SK-N-SH (cell line): Measurements from ENCODE around the gene KIAA0040. TPM values are rescaled to one million over a fixed set of nuclear protein-coding genes. Genes with fewer than 3 reads are reported as not detected.

Experiments used
- CTCF ChIA-PET: fragments of 300-600, 350-600 bp; formaldehyde crosslinking; extraction: SDS; loops from one replicate; lab custom pipeline; 2021; lab: Yijun Ruan, JAX
- POLR2A ChIA-PET: fragments of 350-600 bp; sonication (Branson Sonifier 250); formaldehyde crosslinking; extraction: SDS; loops from one replicate; lab custom pipeline; 2020; ENCODE audit warnings: antibody characterized with exemption, inconsistent platforms; lab: Yijun Ruan, JAX
- DNase-seq: peaks from one replicate; pipeline ENCODE4 v3.0.0; 2012
- H2AFZ ChIP-seq: fragments of 200-600 bp; sonication (generic); 2 replicates; pipeline ENCODE4 v1.8.1; 2016; ENCODE audit warnings: antibody characterized with exemption, mild to moderate bottlenecking, low read depth
- H3F3A ChIP-seq: fragments of 200-600 bp; sonication (generic); replicated peaks from 2 replicates; pipeline ENCODE3; 2016; ENCODE audit warnings: antibody characterized with exemption, mild to moderate bottlenecking; ENCODE audit not compliant: insufficient read depth
- H3K27ac ChIP-seq, 2 experiments: fragments of 200-500 bp in 1 of 2; fragments of 200-600 bp in 1 of 2; sonication (Bioruptor generic) in 1 of 2; sonication (generic), shearing (Covaris generic) in 1 of 2; 2 replicates each; pipeline versions ENCODE4 v1.5.1 to v1.6.1; 2014 to 2016; ENCODE audit warnings: low read depth in 2 of 2, inconsistent platforms in 1 of 2, low read length in 1 of 2, mild to moderate bottlenecking in 1 of 2, mixed read lengths in 1 of 2
- H3K27me3 ChIP-seq: fragments of 200-600 bp; sonication (generic), shearing (Covaris generic); 2 replicates; pipeline ENCODE4 v1.6.1; 2016; ENCODE audit warnings: mixed run types; ENCODE audit not compliant: insufficient read depth
- H3K36me3 ChIP-seq, 2 experiments: fragments of 200-500 bp in 1 of 2; fragments of 200-600 bp in 1 of 2; sonication (Bioruptor generic) in 1 of 2; sonication (generic) in 1 of 2; replicated peaks in 1 of 2; 2 replicates each; pipeline versions ENCODE3 to v1.5.1; 2014 to 2016; ENCODE audit warnings: low read length in 1 of 2, mild to moderate bottlenecking in 1 of 2; ENCODE audit not compliant: insufficient read depth in 2 of 2, control insufficient read depth in 1 of 2
- H3K4me1 ChIP-seq, 2 experiments: fragments of 200-500 bp in 1 of 2; fragments of 200-600 bp in 1 of 2; sonication (Bioruptor generic) in 1 of 2; sonication (generic), shearing (Covaris generic) in 1 of 2; 2 replicates each; pipeline versions ENCODE4 v1.5.1 to v1.6.1; 2014 to 2016; ENCODE audit warnings: low read depth in 1 of 2, low read length in 1 of 2, mixed run types in 1 of 2; ENCODE audit not compliant: insufficient read depth in 2 of 2, control insufficient read depth in 1 of 2
- H3K4me2 ChIP-seq: fragments of 200-600 bp; sonication (generic), shearing (Covaris generic); 2 replicates; pipeline ENCODE4 v1.6.1; 2017; ENCODE audit warnings: mixed run types
- H3K4me3 ChIP-seq, 2 experiments: fragments of 200-500 bp in 1 of 2; fragments of 200-600 bp in 1 of 2; sonication (Bioruptor generic) in 1 of 2; sonication (generic), shearing (Covaris generic) in 1 of 2; 2 replicates each; pipeline versions ENCODE4 v1.5.1 to v1.8.1; 2014 to 2016; ENCODE audit warnings: low read depth in 2 of 2, inconsistent platforms in 1 of 2, low read length in 1 of 2, mild to moderate bottlenecking in 1 of 2, mixed read lengths in 1 of 2, moderate library complexity in 1 of 2
- H3K79me2 ChIP-seq: fragments of 200-600 bp; sonication (generic); 2 replicates; pipeline ENCODE4 v1.8.1; 2017; ENCODE audit warnings: mild to moderate bottlenecking; ENCODE audit not compliant: insufficient read depth
- H3K9ac ChIP-seq: fragments of 200-600 bp; sonication (generic); 2 replicates; pipeline ENCODE4 v1.6.1; 2017; ENCODE audit warnings: mixed run types
- H3K9me2 ChIP-seq: fragments of 200-600 bp; sonication (generic); 2 replicates; pipeline ENCODE4 v1.6.1; 2017; ENCODE audit warnings: mixed run types
- H3K9me3 ChIP-seq: fragments of 200-600 bp; sonication (generic); 2 replicates; pipeline ENCODE4 v1.6.1; 2017; ENCODE audit warnings: mixed run types, mild to moderate bottlenecking, moderate library complexity
- H4K20me1 ChIP-seq: fragments of 200-600 bp; sonication (generic); 2 replicates; pipeline ENCODE4 v1.6.1; 2017; ENCODE audit warnings: mild to moderate bottlenecking, mixed run types; ENCODE audit not compliant: insufficient read depth
- CTCF ChIP-seq: fragments of 200-600 bp; sonication (generic); IDR thresholded peaks from 2 replicates; pipeline ENCODE4 v1.6.1; 2017; ENCODE audit warnings: antibody characterized with exemption, mild to moderate bottlenecking, moderate library complexity
- FOSL2 ChIP-seq: IDR thresholded peaks from 2 replicates; pipeline ENCODE4 v1.4.0; 2012; ENCODE audit warnings: low read depth, mild to moderate bottlenecking, moderate library complexity, borderline replicate concordance
- IRF3 ChIP-seq: fragments of 150-350 bp; IDR thresholded peaks from 2 replicates; pipeline ENCODE4 v1.6.1; 2016; ENCODE audit warnings: mild to moderate bottlenecking, low read depth, low read length
- JUND ChIP-seq: IDR thresholded peaks from 2 replicates; pipeline ENCODE4 v1.4.0; 2012
- MAX ChIP-seq: IDR thresholded peaks from 2 replicates; pipeline ENCODE4 v1.4.0; 2012; ENCODE audit warnings: low read depth
- MXI1 ChIP-seq: IDR thresholded peaks from 2 replicates; pipeline ENCODE4 v1.6.1; 2012; ENCODE audit warnings: mild to moderate bottlenecking, low read depth, low read length, improper control_type of control experiment
- PBX3 ChIP-seq: IDR thresholded peaks from 2 replicates; pipeline ENCODE4; 2012
- POLR2AphosphoS5 ChIP-seq: IDR thresholded peaks from 2 replicates; pipeline ENCODE4 v1.6.1; 2012; ENCODE audit warnings: low read depth, low read length
- RAD21 ChIP-seq: IDR thresholded peaks from 2 replicates; pipeline ENCODE4 v1.6.1; 2012; ENCODE audit warnings: mild to moderate bottlenecking, low read length
- RCOR1 ChIP-seq: fragments of 150-350 bp; IDR thresholded peaks from 2 replicates; pipeline ENCODE4 v1.6.1; 2017; ENCODE audit warnings: antibody characterized with exemption, low read length
- RFX5 ChIP-seq: IDR thresholded peaks from 2 replicates; pipeline ENCODE4 v1.6.1; 2012; ENCODE audit warnings: mild to moderate bottlenecking, improper control_type of control experiment, low read length
- TAF1 ChIP-seq: IDR thresholded peaks from 2 replicates; pipeline ENCODE4 v1.6.1; 2012; ENCODE audit warnings: low read depth, mild to moderate bottlenecking, low read length, moderate library complexity, borderline replicate concordance
- TCF12 ChIP-seq: IDR thresholded peaks from 2 replicates; pipeline ENCODE4 v1.4.0; 2012
- TEAD4 ChIP-seq: IDR thresholded peaks from 2 replicates; pipeline ENCODE4 v1.4.0; 2012; ENCODE audit warnings: mild to moderate bottlenecking, borderline replicate concordance; ENCODE audit not compliant: insufficient read depth
- USF2 ChIP-seq: fragments of 150-350 bp; IDR thresholded peaks from 2 replicates; pipeline ENCODE4 v1.6.1; 2017; ENCODE audit warnings: antibody characterized with exemption, low read length, low read depth, borderline replicate concordance
- WGBS: methylation state at CpG from one replicate; pipeline ENCODE4 v1.1.6; 2017; ENCODE audit warnings: low lambda C conversion rate; 5-methylcytosine and 5-hydroxymethylcytosine counted together
- polyA plus RNA-seq, 3 experiments: library from polyadenylated mRNA; depleted of rRNA; stranded (reverse); fragments of >200 nt; gene quantifications; 2 replicates each; pipeline ENCODE4 v1.2.3, GENCODE V29; 2012

The KIAA0040 gene
- polyA plus RNA-seq, 1 of the 3 experiments (the other 2 are of a cell fraction), result 0.08 TPM

- H3K79me2 ChIP-seq, result no peaks in the 10 kb centered on the region
- no peaks in the 10 kb centered on the region for H4K20me1 ChIP-seq
- H3K4me2 ChIP-seq, result no peak overlapping the region
- no peak overlapping the region for H3K4me3 ChIP-seq
- ChIA-PET POLR2A (no interaction called here), CTCF (no interaction called here)
- TF ChIP-seq RCOR1, result no peak
- no peak for TF ChIP-seq MXI1
- no peak for TF ChIP-seq RAD21
- no peak for TF ChIP-seq TEAD4
- TF ChIP-seq PBX3, result no peak
- TF ChIP-seq TCF12, result no peak
- no peak for TF ChIP-seq USF2
- TF ChIP-seq CTCF, result no peak
- no peak for TF ChIP-seq IRF3
- no peak overlapping the region for H3K27ac ChIP-seq
- H3K27me3 ChIP-seq, result no peaks in the 10 kb centered on the region
- DNase-seq, result no peak
- no peak overlapping the region for H2AFZ ChIP-seq
- WGBS, result 35% methylated on average over 13 of the region's 13 CpGs
- no peaks in the 10 kb centered on the region for H3K4me1 ChIP-seq
- no peaks in the 10 kb centered on the region for H3F3A ChIP-seq
- no peaks in the 10 kb centered on the region for H3K36me3 ChIP-seq
- no peaks in the 10 kb centered on the region for H3K9me3 ChIP-seq
- no peak overlapping the region for H3K9ac ChIP-seq
- no peaks in the 10 kb centered on the region for H3K9me2 ChIP-seq
These were observed 73.9 kb downstream of the KIAA0040 start for GRCh38 chr1:175118375-175119367.

GRCh38 chr1:175116903-175117302, 75.7 kb downstream of the KIAA0040 start:
- no peaks in the 10 kb centered on the region for H3K27me3 ChIP-seq
- H2AFZ ChIP-seq, result no peak overlapping the region
- no peak for DNase-seq
- H3K4me2 ChIP-seq, result no peak overlapping the region
- no peak overlapping the region for H3K27ac ChIP-seq
- H3K9ac ChIP-seq, result no peak overlapping the region
- H4K20me1 ChIP-seq, result no peaks in the 10 kb centered on the region
- ChIA-PET POLR2A (no interaction called here), CTCF (interaction anchor here (0.7 to 3.6 kb wide), 3 partner anchors 9 to 88 kb away, joined by 3 to 28 read pairs (median 12); no protein-coding TSS in a partner anchor)
- no peaks in the 10 kb centered on the region for H3F3A ChIP-seq
- no peaks in the 10 kb centered on the region for H3K9me2 ChIP-seq
- no peaks in the 10 kb centered on the region for H3K36me3 ChIP-seq
- H3K4me3 ChIP-seq, result no peak overlapping the region
- 41% methylated on average over 11 of the region's 11 CpGs for WGBS
- H3K4me1 ChIP-seq, result no peaks in the 10 kb centered on the region
- H3K9me3 ChIP-seq, result no peaks in the 10 kb centered on the region
- no peak for TF ChIP-seq FOSL2
- no peak for TF ChIP-seq TAF1
- TF ChIP-seq MAX, result no peak
- TF ChIP-seq JUND, result no peak
- no peak for TF ChIP-seq RFX5
- no peak for TF ChIP-seq IRF3
- TF ChIP-seq POLR2AphosphoS5, result no peak
- H3K79me2 ChIP-seq, result no peaks in the 10 kb centered on the region
